IMR-90 (cell line): ENCODE data around the gene COL12A1. TPM values are rescaled to one million over a fixed set of nuclear protein-coding genes. Genes with fewer than 3 reads are reported as not detected.
A peak's percentile ranks its signal among the peaks of the same experiment; 100 is the strongest.

Source experiments
- ATAC-seq: fragments of 200-7000 bp; cut with Tn5 transposase; 2 replicates; pipeline ENCODE4 v1.9.1; 2020; ENCODE audit warnings: low read depth, mild to moderate bottlenecking, moderate library complexity
- BruUV-seq: library from RNA; stranded (reverse); fragments of 400-500 nt; replicated peaks from 2 replicates; lab custom pipeline; 2021; lab: Mats Ljungman, UMichigan
- CTCF ChIA-PET: fragments of 300-600 bp; formaldehyde crosslinking; extraction: SDS; loops from one replicate; lab custom pipeline; 2021; ENCODE audit warnings: antibody characterized with exemption; lab: Yijun Ruan, JAX
- POLR2A ChIA-PET: fragments of 300-600 bp; sonication (Branson Sonifier 250); formaldehyde crosslinking; loops from one replicate; lab custom pipeline; 2022; ENCODE audit warnings: antibody characterized with exemption; ENCODE audit not compliant: unreplicated experiment; lab: Charles Lee
- DNase-seq: peaks from one replicate; pipeline ENCODE4 v3.0.0; 2013
- H2AFZ ChIP-seq: replicated peaks from 2 replicates; pipeline ENCODE3; 2013; ENCODE audit warnings: low read length, mild to moderate bottlenecking; ENCODE audit not compliant: poor library complexity
- H2AK5ac ChIP-seq: 2 replicates; pipeline ENCODE4 v1.6.1; 2013; ENCODE audit warnings: low read depth, low read length, inconsistent platforms
- H2AK9ac ChIP-seq: replicated peaks from 2 replicates; pipeline ENCODE3; 2013; ENCODE audit warnings: mild to moderate bottlenecking, low read depth, low read length, moderate library complexity; ENCODE audit not compliant: poor library complexity
- H2BK120ac ChIP-seq: 2 replicates; pipeline ENCODE4 v1.6.1; 2013; ENCODE audit warnings: low read depth, low read length, inconsistent platforms
- H2BK15ac ChIP-seq: 3 replicates; pipeline ENCODE4 v1.6.1; 2013; ENCODE audit warnings: low read depth, low read length, inconsistent platforms
- H2BK20ac ChIP-seq: 2 replicates; pipeline ENCODE4 v1.6.1; 2013; ENCODE audit warnings: low read depth, mild to moderate bottlenecking, inconsistent platforms, low read length, moderate library complexity
- H2BK5ac ChIP-seq: 2 replicates; pipeline ENCODE4 v1.6.1; 2013; ENCODE audit warnings: mild to moderate bottlenecking, low read depth, low read length, inconsistent platforms; ENCODE audit not compliant: poor library complexity, severe bottlenecking
- H3K14ac ChIP-seq: replicated peaks from 2 replicates; pipeline ENCODE4 v1.6.1; 2013; ENCODE audit warnings: low read depth, low read length, inconsistent platforms
- H3K18ac ChIP-seq: 2 replicates; pipeline ENCODE4 v1.6.1; 2013; ENCODE audit warnings: low read depth, low read length, control low read depth
- H3K23ac ChIP-seq: 2 replicates; pipeline ENCODE4 v1.6.1; 2013; ENCODE audit warnings: low read depth, low read length, inconsistent platforms
- H3K27ac ChIP-seq: 2 replicates; pipeline ENCODE4 v1.5.1; 2013; ENCODE audit warnings: mild to moderate bottlenecking, control low read depth, low read length; ENCODE audit not compliant: insufficient read depth
- H3K27me3 ChIP-seq: 2 replicates; pipeline ENCODE4 v1.6.1; 2013; ENCODE audit warnings: low read length; ENCODE audit not compliant: control insufficient read depth, insufficient read depth
- H3K36me3 ChIP-seq: 2 replicates; pipeline ENCODE4 v1.6.1; 2013; ENCODE audit warnings: low read length, mixed read lengths; ENCODE audit not compliant: control insufficient read depth, insufficient read depth
- H3K4ac ChIP-seq: 2 replicates; pipeline ENCODE4 v1.6.1; 2013; ENCODE audit warnings: low read depth, low read length, inconsistent platforms
- H3K4me1 ChIP-seq: 2 replicates; pipeline ENCODE4 v1.6.1; 2013; ENCODE audit warnings: low read length, mixed read lengths; ENCODE audit not compliant: control insufficient read depth, insufficient read depth
- H3K4me2 ChIP-seq: 2 replicates; pipeline ENCODE4 v1.6.1; 2013; ENCODE audit warnings: low read depth, mild to moderate bottlenecking, control low read depth, low read length, moderate library complexity
- H3K4me3 ChIP-seq: 2 replicates; pipeline ENCODE4 v1.5.1; 2013; ENCODE audit warnings: low read depth, mild to moderate bottlenecking, control low read depth, low read length, moderate library complexity; ENCODE audit not compliant: insufficient read depth
- H3K56ac ChIP-seq: 2 replicates; pipeline ENCODE4 v1.6.1; 2013; ENCODE audit warnings: low read length, inconsistent platforms; ENCODE audit not compliant: insufficient read depth; ENCODE audit errors: extremely low read depth
- H3K79me1 ChIP-seq, 2 experiments: 2 replicates each; pipeline ENCODE4 v1.6.1; 2013; ENCODE audit warnings: low read length in 2 of 2, inconsistent platforms in 1 of 2, low read depth in 1 of 2
- H3K9ac ChIP-seq: 2 replicates; pipeline ENCODE4 v1.6.1; 2013; ENCODE audit warnings: low read depth, low read length, control low read depth
- H3K9me1 ChIP-seq: 2 replicates; pipeline ENCODE4 v1.6.1; 2013; ENCODE audit warnings: low read length, inconsistent platforms; ENCODE audit not compliant: insufficient read depth
- H3K9me3 ChIP-seq: 2 replicates; pipeline ENCODE4 v1.6.1; 2013; ENCODE audit warnings: low read length; ENCODE audit not compliant: control insufficient read depth, insufficient read depth
- H4K20me1 ChIP-seq: 2 replicates; pipeline ENCODE4 v1.6.1; 2013; ENCODE audit warnings: low read length, inconsistent platforms; ENCODE audit not compliant: insufficient read depth
- H4K5ac ChIP-seq: 2 replicates; pipeline ENCODE4 v1.6.1; 2013; ENCODE audit warnings: mild to moderate bottlenecking, low read depth, low read length, control low read depth
- H4K8ac ChIP-seq, 2 experiments: 2 replicates each; pipeline ENCODE4 v1.6.1; 2013; ENCODE audit warnings: low read depth in 2 of 2, low read length in 2 of 2, control low read depth in 1 of 2, inconsistent platforms in 1 of 2
- H4K91ac ChIP-seq: 2 replicates; pipeline ENCODE4 v1.6.1; 2013; ENCODE audit warnings: low read depth, low read length, inconsistent platforms; ENCODE audit not compliant: insufficient read depth
- BHLHE40 ChIP-seq: fragments of 150-350 bp; IDR thresholded peaks from 2 replicates; pipeline ENCODE4 v1.6.1; 2016; ENCODE audit warnings: mild to moderate bottlenecking, low read depth, low read length
- CEBPB ChIP-seq: IDR thresholded peaks from 2 replicates; pipeline ENCODE4 v1.6.1; 2012; ENCODE audit warnings: low read depth, low read length, improper control_type of control experiment
- MXI1 ChIP-seq: IDR thresholded peaks from 2 replicates; pipeline ENCODE4 v1.6.1; 2012; ENCODE audit warnings: low read depth, mild to moderate bottlenecking, low read length, moderate library complexity, borderline replicate concordance
- RAD21 ChIP-seq: IDR thresholded peaks from 2 replicates; pipeline ENCODE4 v1.6.1; 2012; ENCODE audit warnings: low read length, improper control_type of control experiment
- WGBS, 2 experiments: methylation state at CpG; one replicate each; pipeline versions ENCODE4 v1.1.5 to v1.1.7; 2013; ENCODE audit warnings: missing lambda C conversion rate in 2 of 2; ENCODE audit not compliant: insufficient read length in 1 of 2; ENCODE audit errors: extremely low coverage in 2 of 2; 5-methylcytosine and 5-hydroxymethylcytosine counted together
- dilution Hi-C: fragments of 300-500 bp; cut with HindIII; formaldehyde crosslinking; loops from one replicate; pipeline ENCODE4 v1.14.3; 2018; ENCODE audit warnings: low sequenced_read_pairs; ENCODE audit not compliant: unreplicated experiment
- in situ Hi-C: fragments of 300-500 bp; cut with MboI; formaldehyde crosslinking; loops from 3 replicates; pipeline ENCODE4 v1.14.3; 2019; ENCODE audit warnings: low sequenced_read_pairs, inconsistent platforms, mixed read lengths
- intact Hi-C: fragments of 100-400 bp; cut with micrococcal nuclease; formaldehyde crosslinking; loops from 2 replicates; pipeline ENCODE4 v1.10.0; 2022
- polyA plus RNA-seq, 3 experiments: library from polyadenylated mRNA; depleted of rRNA; stranded (reverse); fragments of >200 nt; gene quantifications; 2 replicates each; pipeline ENCODE4 v1.2.3, GENCODE V29; 2012; ENCODE audit warnings: low replicate concordance in 1 of 3
- total RNA-seq: library from RNA; depleted of rRNA; stranded (reverse); fragments of >200 nt; gene quantifications from 2 replicates; pipeline ENCODE4 v1.2.3, GENCODE V29; 2012
- TF ChIP-seq, protein P1 (sequence below): fragments of 150-350 bp; IDR thresholded peaks from 2 replicates; pipeline ENCODE4 v1.6.1; 2017; ENCODE audit warnings: mild to moderate bottlenecking, antibody characterized with exemption, low read length, low read depth
- TF ChIP-seq, protein P2 (sequence below): conservative IDR thresholded peaks from 2 replicates; pipeline ENCODE4 v1.5.1; 2012; ENCODE audit warnings: mild to moderate bottlenecking, low read depth, low read length, improper control_type of control experiment

COL12A1 gene
- total and polyA plus RNA-seq, 2 of the 4 experiments (the other 2 are of a cell fraction) = 350 to 452 TPM

DNA sequence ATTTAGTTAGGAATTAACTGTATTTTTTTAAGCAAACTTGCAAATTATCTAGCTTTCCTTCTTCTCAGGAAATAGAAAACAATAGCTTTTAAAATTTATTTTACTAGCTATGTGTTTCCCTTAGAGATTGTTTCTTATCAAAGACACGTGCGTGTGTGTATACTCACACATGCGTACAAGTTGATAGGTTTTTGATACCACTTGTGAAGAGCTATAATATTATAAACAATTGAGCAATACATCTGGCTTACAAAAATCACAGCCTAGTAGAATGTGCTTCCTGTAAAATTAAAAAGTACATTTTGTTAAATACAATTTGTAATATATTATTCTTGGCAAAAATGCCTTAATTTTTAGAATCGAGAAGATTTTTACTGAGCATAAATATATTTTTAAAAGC, 33.9 kb downstream of the COL12A1 start:
- Histone ChIP-seq H4K8ac (no peak overlapping the region), H3K27ac (no peak overlapping the region), H2BK20ac (no peak overlapping the region), H3K4me2 (no peak overlapping the region), H3K27me3 (no peaks in the 10 kb centered on the region), H3K56ac (no peak overlapping the region), H3K9ac (no peak overlapping the region), H3K79me1 (peaks cover 26 to 71% of the 10 kb centered on the region in 2 experiments), H4K5ac (no peak overlapping the region), H3K4ac (no peak overlapping the region), H3K4me3 (no peak overlapping the region), H4K91ac (no peak overlapping the region), H3K9me3 (no peaks in the 10 kb centered on the region), H2AK5ac (no peak overlapping the region), H3K23ac (no peak overlapping the region), H3K36me3 (peaks cover 34% of the 10 kb centered on the region), H2BK15ac (no peak overlapping the region), H4K20me1 (peaks cover 37% of the 10 kb centered on the region), H2BK5ac (peak overlapping the region; percentile 37), H3K18ac (no peak overlapping the region), H3K9me1 (peaks cover 13% of the 10 kb centered on the region), H2AK9ac (no peak overlapping the region), H3K14ac (no peak overlapping the region), H3K4me1 (peaks cover 9% of the 10 kb centered on the region), H2BK120ac (no peak overlapping the region), H2AFZ (no peak overlapping the region)
- DNase-seq = no peak
- intact Hi-C loops (no loop called here), dilution Hi-C loops (no loop called here), in situ Hi-C loops (no loop called here)
- POLR2A ChIA-PET = no interaction called here
- ATAC-seq = no peak
- no TSS peak for BruUV-seq
- no CpG with 5 or more reads among the region's 4 CpGs for WGBS, 2 experiments
- peak; percentile 27; the same call in 1 of the 2 replicates for TF ChIP-seq CEBPB
- no peak for TF ChIP-seq MXI1
- TF ChIP-seq, protein P1, sequence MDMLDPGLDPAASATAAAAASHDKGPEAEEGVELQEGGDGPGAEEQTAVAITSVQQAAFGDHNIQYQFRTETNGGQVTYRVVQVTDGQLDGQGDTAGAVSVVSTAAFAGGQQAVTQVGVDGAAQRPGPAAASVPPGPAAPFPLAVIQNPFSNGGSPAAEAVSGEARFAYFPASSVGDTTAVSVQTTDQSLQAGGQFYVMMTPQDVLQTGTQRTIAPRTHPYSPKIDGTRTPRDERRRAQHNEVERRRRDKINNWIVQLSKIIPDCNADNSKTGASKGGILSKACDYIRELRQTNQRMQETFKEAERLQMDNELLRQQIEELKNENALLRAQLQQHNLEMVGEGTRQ = no peak
- TF ChIP-seq RAD21 = no peak
- TF ChIP-seq BHLHE40 = 0 out of 2 replicates have a peak, but pooled peaks have one; percentile 16
- TF ChIP-seq, protein P2, sequence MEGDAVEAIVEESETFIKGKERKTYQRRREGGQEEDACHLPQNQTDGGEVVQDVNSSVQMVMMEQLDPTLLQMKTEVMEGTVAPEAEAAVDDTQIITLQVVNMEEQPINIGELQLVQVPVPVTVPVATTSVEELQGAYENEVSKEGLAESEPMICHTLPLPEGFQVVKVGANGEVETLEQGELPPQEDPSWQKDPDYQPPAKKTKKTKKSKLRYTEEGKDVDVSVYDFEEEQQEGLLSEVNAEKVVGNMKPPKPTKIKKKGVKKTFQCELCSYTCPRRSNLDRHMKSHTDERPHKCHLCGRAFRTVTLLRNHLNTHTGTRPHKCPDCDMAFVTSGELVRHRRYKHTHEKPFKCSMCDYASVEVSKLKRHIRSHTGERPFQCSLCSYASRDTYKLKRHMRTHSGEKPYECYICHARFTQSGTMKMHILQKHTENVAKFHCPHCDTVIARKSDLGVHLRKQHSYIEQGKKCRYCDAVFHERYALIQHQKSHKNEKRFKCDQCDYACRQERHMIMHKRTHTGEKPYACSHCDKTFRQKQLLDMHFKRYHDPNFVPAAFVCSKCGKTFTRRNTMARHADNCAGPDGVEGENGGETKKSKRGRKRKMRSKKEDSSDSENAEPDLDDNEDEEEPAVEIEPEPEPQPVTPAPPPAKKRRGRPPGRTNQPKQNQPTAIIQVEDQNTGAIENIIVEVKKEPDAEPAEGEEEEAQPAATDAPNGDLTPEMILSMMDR = no peak
- CTCF ChIA-PET = interaction anchor here (0.7 kb wide), 1 partner anchor 1171 kb away, joined by 3 read pairs; no protein-coding TSS in a partner anchor
